H1 (cell line): Measurements from ENCODE around the gene TPD52L1. TPM values are rescaled to one million over a fixed set of nuclear protein-coding genes. Genes with fewer than 3 reads are reported as not detected.

ENCODE experiments used
- polyA plus RNA-seq, 7 experiments: library from polyadenylated mRNA; depleted of rRNA in 3 of 7; stranded (reverse) in 5 of 7; unstranded in 2 of 7; fragments of >200 nt in 5 of 7; fragments of 200-250 nt in 2 of 7; gene quantifications; 1 replicate in 5 of 7; 2 replicates in 1 of 7; 4 replicates in 1 of 7; pipeline versions ENCODE4 v1.2.1 to v1.2.3, GENCODE V29; 2011 to 2013; ENCODE audit warnings: missing spikeins in 2 of 7, mixed read lengths in 2 of 7
- total RNA-seq: library from RNA; stranded (reverse); fragmentation: NEBNext Ultra II Directional; extraction: Animal tissue kit (Norgen Biotek cat#: 25700); gene quantifications from 2 replicates; pipeline ENCODE4 v1.2.1, GENCODE V29; 2021
- TF ChIP-seq, protein P1 (sequence below): IDR thresholded peaks from 2 replicates; pipeline ENCODE4 v1.6.1; 2011; ENCODE audit warnings: low read length, improper control_type of control experiment
- TF ChIP-seq, protein P2 (sequence below), 3 experiments: IDR thresholded peaks; 1 replicate in 2 of 3; 2 replicates in 1 of 3; pipeline versions ENCODE4 v1.5.1 to v1.6.1; 2011; ENCODE audit warnings: low read length in 3 of 3, mild to moderate bottlenecking in 3 of 3, inconsistent platforms in 2 of 3, low read depth in 1 of 3, moderate library complexity in 1 of 3; ENCODE audit not compliant: insufficient read depth in 1 of 3; ENCODE audit errors: control extremely low read depth in 1 of 3
- TF ChIP-seq, protein P3 (sequence below): IDR thresholded peaks from 2 replicates; pipeline ENCODE4 v1.6.1; 2012; ENCODE audit warnings: low read length, inconsistent platforms

TPD52L1 gene
- total and polyA plus RNA-seq, 2 of the 8 experiments (the other 6 are each of a cell fraction or from before 2014, with no cell fraction given) = 7.4 to 14.2 TPM

DNA sequence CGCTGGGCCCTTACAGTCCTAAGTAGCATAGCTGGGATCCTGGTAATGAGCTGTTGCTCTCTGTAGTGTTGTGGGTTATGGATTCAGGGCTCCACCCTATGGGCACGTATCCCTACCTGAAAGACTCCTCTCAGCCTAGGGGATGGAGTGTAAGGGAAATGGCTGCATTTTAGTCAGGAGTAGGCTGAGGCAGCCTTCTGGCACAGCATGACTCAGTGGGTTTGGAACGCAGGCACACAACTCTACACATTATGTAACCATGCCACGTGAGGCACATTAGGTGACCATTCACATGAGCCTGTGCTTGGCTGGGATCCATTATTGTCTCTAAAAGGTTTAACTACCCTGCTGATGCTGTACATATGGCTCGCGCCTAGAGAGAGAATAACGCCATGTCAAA is 120.4 kb downstream of the TPD52L1 start (continued):
- TF ChIP-seq, protein P1, sequence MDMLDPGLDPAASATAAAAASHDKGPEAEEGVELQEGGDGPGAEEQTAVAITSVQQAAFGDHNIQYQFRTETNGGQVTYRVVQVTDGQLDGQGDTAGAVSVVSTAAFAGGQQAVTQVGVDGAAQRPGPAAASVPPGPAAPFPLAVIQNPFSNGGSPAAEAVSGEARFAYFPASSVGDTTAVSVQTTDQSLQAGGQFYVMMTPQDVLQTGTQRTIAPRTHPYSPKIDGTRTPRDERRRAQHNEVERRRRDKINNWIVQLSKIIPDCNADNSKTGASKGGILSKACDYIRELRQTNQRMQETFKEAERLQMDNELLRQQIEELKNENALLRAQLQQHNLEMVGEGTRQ = no peak
- TF ChIP-seq, protein P2, sequence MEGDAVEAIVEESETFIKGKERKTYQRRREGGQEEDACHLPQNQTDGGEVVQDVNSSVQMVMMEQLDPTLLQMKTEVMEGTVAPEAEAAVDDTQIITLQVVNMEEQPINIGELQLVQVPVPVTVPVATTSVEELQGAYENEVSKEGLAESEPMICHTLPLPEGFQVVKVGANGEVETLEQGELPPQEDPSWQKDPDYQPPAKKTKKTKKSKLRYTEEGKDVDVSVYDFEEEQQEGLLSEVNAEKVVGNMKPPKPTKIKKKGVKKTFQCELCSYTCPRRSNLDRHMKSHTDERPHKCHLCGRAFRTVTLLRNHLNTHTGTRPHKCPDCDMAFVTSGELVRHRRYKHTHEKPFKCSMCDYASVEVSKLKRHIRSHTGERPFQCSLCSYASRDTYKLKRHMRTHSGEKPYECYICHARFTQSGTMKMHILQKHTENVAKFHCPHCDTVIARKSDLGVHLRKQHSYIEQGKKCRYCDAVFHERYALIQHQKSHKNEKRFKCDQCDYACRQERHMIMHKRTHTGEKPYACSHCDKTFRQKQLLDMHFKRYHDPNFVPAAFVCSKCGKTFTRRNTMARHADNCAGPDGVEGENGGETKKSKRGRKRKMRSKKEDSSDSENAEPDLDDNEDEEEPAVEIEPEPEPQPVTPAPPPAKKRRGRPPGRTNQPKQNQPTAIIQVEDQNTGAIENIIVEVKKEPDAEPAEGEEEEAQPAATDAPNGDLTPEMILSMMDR (IDR thresholded peaks at IDR 0.05; ENCODE audit: control extremely low read depth in 1 of 3, insufficient read depth in 1 of 3, low read depth in 1 of 3, low read length in 3 of 3) = no peak
- TF ChIP-seq, protein P3, sequence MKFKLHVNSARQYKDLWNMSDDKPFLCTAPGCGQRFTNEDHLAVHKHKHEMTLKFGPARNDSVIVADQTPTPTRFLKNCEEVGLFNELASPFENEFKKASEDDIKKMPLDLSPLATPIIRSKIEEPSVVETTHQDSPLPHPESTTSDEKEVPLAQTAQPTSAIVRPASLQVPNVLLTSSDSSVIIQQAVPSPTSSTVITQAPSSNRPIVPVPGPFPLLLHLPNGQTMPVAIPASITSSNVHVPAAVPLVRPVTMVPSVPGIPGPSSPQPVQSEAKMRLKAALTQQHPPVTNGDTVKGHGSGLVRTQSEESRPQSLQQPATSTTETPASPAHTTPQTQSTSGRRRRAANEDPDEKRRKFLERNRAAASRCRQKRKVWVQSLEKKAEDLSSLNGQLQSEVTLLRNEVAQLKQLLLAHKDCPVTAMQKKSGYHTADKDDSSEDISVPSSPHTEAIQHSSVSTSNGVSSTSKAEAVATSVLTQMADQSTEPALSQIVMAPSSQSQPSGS = no peak
